Measurements from ENCODE around the gene LRBA.

LRBA gene

GRCh38 chr4:150574678-150575077 lies 440.4 kb downstream of the LRBA start:
- no peak for DNase-seq (ENCODE audit: low read depth)
- H3K4me3 ChIP-seq (ENCODE audit: low read depth, low read length): no peak overlapping the region
- no peak for TF ChIP-seq CTCF (IDR thresholded peaks at IDR 0.05; ENCODE audit: control insufficient read depth, extremely low read depth, insufficient read depth)

DNA sequence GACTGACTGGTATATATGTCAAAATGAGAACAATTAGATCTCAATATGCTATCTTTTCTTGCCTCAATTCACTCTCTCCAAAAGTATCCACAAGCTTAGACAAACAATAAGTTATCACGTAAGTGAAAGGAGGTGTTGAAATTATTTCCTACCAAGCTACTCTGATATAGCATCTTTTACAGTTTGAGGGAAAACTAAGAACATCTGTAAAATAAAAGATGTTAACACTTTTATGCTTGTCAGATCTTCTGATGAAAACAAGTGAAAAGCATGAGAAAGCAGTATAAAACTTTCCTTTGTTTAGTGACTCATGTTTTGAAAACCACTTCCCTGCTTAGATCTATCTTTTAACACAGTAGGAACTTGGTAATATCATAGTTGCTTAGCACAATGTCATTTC lies 441.6 kb downstream of the LRBA start:
- H3K4me3 ChIP-seq (ENCODE audit: low read depth, low read length): no peak overlapping the region
- TF ChIP-seq CTCF (IDR thresholded peaks at IDR 0.05; ENCODE audit: control insufficient read depth, extremely low read depth, insufficient read depth): no peak
- no peak for DNase-seq (ENCODE audit: low read depth)

- DNase-seq (ENCODE audit: low read depth): no peak
- no peak overlapping the region for H3K4me3 ChIP-seq (ENCODE audit: low read depth, low read length)
- no peak for TF ChIP-seq CTCF (IDR thresholded peaks at IDR 0.05; ENCODE audit: control insufficient read depth, extremely low read depth, insufficient read depth)
Measured at GRCh38 chr4:150572704-150573504, 442.2 kb downstream of the LRBA start.

DNA sequence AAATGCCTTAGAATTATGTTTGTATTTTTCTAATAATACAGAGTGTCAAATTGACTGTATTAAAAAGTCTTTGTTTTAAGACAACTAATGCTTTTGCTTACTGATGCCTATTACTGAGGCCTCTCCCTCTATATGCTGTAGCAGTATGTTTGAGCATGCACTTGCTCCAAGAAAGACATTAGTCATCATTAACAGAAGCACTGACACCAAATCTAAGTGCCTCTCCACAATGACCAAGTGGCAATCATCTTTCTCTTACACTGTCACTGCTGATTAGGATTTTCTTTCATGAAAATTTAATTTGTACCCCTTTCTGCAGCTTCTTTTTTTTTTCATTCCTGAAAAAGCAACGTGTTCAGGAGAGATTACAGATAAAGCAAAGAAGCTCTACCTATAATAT lies 444.2 kb downstream of the LRBA start:
- TF ChIP-seq CTCF (IDR thresholded peaks at IDR 0.05; ENCODE audit: control insufficient read depth, extremely low read depth, insufficient read depth): no peak
- no peak overlapping the region for H3K4me3 ChIP-seq (ENCODE audit: low read depth, low read length)
- no peak for DNase-seq (ENCODE audit: low read depth)

DNA sequence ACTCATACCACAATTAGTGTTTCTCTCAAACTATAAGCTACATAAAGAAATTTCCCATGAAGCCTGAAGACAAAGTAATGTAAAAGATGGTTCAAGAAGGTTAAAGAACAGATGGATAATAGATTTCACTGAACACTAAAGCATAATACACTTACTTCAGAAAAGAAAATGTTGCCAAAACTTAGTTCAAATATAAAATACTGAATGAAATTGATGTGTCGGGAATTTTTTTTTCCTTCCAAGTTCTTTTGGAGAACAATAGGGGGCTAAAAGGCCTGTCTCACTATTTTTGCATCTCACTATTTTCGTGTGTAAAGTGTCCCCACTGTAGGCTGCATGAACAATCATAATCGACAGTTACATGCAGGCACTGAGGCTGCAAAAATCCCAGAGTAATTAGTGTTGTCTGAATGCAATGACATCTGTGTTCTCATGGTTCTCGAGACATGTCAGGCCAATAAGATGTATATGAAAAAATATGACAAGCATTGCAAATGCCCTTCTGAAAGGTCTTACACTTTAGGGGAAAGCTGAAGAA lies 445.0 kb downstream of the LRBA start:
- no peak for DNase-seq (ENCODE audit: low read depth)
- no peak overlapping the region for H3K4me3 ChIP-seq (ENCODE audit: low read depth, low read length)
- TF ChIP-seq CTCF (IDR thresholded peaks at IDR 0.05; ENCODE audit: control insufficient read depth, extremely low read depth, insufficient read depth): no peak

GRCh38 chr4:150569384-150569987 lies 445.6 kb downstream of the LRBA start:
- no peak overlapping the region for H3K4me3 ChIP-seq (ENCODE audit: low read depth, low read length)
- DNase-seq (ENCODE audit: low read depth): peak; percentile 18
- TF ChIP-seq CTCF (IDR thresholded peaks at IDR 0.05; ENCODE audit: control insufficient read depth, extremely low read depth, insufficient read depth): no peak
